SKM-1 treated with dmso at 0.1 percent for 144 hours (cell line): Measurements from ENCODE around the gene IFITM2.
"Not testable (repeated sequence)": the region's sequence is repeated elsewhere in the genome, so short reads cannot be mapped to it uniquely, and the experiment has no call there.

Source experiments
- DNase-seq: peaks from one replicate; lab custom pipeline; 2025; ENCODE audit not compliant: unreplicated experiment; lab: John Stamatoyannopoulos, UW

IFITM2 gene

GRCh38 chr11:306645-307371 is 808 bp upstream of the IFITM2 start:
- DNase-seq, result no peak

DNA sequence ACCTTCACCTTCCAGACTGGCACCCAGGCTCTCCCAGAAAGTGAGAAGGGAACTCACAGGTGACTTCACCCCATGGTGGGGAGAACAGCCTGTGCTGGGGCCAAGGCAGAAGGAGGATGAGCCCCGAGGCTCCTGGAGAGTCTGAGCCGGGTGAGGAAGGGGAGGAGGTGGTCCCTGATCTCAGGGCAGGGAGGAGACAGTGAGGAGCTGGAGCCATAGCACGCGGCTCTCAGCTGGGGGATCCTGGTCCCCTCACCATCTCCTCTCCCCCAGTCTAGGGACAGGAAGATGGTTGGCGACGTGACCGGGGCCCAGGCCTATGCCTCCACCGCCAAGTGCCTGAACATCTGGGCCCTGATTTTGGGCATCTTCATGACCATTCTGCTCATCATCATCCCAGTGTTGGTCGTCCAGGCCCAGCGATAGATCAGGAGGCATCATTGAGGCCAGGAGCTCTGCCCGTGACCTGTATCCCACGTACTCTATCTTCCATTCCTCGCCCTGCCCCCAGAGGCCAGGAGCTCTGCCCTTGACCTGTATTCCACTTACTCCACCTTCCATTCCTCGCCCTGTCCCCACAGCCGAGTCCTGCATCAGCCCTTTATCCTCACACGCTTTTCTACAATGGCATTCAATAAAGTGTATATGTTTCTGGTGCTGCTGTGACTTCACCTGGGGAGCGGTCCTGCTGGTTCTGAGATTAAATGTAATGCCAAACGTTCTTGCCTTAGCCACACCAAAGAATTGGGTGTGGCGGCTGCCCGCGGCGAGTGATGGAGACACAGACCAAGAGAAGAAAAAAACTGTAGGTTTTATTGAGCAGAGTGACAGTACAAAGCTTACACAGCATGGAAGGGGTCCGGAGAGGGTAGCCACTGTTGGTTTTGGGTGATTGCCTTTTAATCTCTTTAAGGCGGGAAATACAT is 1.4 kb downstream of the IFITM2 start:
- not testable (repeated sequence) for DNase-seq

- DNase-seq, result not testable (repeated sequence)
Observed at GRCh38 chr11:309979-310572, 2.5 kb downstream of the IFITM2 start.

GRCh38 chr11:311013-311748 is 3.6 kb downstream of the IFITM2 start:
- DNase-seq, result not testable (repeated sequence)

DNA sequence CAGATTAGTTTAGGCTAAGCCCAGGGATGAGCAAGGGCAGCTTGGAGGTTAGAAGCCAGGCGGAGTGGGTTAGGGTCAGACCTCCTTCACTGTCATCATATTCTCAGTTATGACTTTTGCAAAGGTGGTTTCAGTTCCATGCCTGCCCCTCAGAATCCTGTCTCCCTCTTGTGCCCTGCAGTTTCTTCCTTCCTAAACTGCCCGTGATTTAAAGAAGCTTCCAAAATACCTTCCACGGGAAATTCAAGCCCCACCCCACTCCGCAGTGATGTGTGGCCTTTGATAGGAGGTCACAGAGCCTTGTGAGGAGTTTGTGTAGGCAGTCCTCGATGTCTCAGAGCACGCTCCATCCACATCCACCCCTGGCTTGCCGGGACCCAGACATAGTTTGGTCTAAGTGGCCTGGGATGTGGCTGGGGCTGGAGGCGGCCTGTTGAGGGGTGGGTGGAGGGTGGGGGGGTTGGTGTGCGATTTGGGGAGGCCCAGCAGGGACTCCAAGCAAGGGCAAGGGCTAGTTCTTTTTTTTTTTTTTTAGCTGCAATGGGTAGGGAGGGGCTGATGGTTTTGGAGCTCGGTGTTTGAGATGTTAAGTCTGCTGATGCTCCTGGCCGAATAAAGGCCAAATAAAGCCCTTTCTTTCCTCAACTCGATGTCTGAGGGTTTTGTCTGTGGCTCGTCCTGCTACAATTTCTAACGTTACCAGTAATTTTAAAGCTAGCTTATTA is 4.6 kb downstream of the IFITM2 start:
- DNase-seq, result no peak

DNA sequence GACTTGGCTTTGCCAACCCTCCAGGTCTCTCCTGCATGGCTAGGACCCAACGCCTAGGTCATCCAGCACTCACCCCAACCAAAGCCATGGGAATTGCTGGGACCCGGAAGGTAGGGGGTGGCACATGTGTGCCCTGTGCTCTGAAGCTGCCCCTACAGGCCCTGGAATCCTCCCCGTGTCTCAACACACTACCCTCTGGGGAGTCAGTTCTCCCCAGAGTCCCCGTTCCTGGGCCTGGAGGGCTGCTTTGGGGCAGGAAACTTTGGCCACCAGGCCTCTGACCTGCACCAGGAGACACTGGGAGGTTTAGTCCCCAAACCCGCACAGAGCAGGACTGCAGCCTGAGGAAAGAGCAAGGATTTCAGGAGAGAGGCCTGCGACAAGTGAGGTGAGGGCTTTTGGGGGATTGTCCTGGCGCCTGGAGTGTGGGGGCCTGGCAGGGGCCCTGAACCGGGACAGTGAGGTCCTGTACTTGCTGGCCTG is 5.7 kb downstream of the IFITM2 start:
- DNase-seq, result no peak

DNA sequence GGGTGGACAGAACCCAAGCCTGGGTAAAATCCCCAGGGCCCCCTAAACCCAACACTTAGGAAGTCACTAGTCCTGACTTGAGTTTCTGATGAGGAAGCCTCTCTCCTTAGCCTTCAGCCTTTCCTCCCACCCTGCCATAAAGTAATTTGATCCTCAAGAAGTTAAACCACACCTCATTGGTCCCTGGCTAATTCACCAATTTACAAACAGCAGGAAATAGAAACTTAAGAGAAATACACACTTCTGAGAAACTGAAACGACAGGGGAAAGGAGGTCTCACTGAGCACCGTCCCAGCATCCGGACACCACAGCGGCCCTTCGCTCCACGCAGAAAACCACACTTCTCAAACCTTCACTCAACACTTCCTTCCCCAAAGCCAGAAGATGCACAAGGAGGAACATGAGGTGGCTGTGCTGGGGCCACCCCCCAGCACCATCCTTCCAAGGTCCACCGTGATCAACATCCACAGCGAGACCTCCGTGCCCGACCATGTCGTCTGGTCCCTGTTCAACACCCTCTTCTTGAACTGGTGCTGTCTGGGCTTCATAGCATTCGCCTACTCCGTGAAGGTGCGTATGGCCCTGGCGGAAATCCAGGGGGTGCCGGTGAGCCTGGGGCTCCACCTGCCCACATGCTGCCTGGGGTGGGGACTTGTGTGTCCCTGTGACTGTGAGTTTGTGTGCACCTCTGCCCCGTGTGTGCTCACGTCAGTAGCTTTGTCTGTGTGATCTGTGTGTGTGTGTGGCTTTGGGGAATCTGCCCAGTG is 6.4 kb downstream of the IFITM2 start, which contains the start of gene IFITM1:
Gene IFITM1, plus strand, starts transcription at position 254 of the 767 bp plus-strand sequence. Its CDS starts 131 bp downstream, at position 385.
- DNase-seq, result peak; percentile 65

- DNase-seq, result not testable (repeated sequence)
Observed at GRCh38 chr11:314554-314875, 6.9 kb downstream of the IFITM2 start.

- DNase-seq, result no peak
Observed at GRCh38 chr11:315051-315481, 7.5 kb downstream of the IFITM2 start.

DNA sequence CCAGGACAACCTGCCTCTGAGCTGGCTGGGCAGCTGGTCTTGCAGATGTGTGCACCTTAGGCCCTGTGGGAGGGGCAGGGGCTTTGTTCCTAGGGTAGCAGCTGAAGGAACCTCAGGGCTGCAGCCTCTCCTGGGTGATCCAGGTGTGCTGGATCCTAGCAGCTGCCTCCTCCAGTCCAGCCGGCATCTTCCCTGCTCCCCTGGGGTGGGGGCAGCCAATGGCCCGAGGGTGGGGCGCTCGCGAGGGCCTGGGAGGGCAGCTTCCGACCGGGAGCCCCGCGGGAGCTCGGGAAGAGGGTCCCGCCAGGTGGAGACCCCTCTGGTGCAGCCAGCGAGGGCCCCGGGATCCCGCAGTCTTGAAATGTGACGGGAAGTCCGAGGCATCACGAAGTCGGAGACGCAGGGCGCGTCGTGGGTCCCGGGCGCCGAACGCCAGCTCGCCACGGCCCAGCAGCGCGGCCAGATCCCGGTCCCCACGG is 7.9 kb downstream of the IFITM2 start:
- DNase-seq, result no peak

- no peak for DNase-seq
Observed at GRCh38 chr11:316031-316701, 8.6 kb downstream of the IFITM2 start.

GRCh38 chr11:316891-317301 is 9.3 kb downstream of the IFITM2 start:
- DNase-seq, result no peak

- not testable (repeated sequence) for DNase-seq
Observed at GRCh38 chr11:317668-318404, 10.2 kb downstream of the IFITM2 start.

DNA sequence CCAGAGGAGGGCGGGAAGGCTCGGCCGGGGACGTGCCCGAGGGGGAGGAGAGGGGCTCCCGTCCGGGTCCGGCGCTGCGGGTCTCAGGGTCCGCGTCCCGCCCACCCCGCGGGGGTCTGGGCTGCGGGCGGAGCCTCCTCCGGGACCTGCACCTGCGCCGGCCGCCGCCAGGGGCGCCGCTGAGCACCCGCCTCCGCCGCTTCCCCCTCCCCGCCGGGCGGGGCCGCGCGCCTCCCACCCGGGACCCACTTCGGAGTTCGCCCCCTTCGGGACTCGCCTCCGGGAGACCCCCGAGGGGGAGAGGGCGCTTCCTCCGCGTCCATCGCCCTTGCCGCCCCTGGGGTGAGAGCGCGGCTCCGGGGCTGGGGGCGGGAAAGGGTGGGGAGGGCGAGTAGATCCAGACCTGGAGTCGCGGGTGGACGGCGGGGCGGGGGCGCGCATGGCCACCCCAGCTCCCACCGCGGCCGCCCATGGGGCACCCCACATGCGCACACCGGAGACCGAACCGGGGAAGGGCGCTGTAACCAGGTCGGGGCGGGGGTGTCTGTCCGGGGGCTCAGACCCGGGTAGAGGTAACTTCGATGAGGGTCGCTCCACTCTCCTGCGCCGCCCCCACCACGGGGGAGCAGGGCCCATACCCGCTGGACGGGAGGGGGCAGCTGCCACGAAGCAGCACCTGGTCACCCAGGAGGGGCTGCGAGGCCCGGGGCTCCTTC is 10.9 kb downstream of the IFITM2 start:
- DNase-seq, result not testable (repeated sequence)

DNA sequence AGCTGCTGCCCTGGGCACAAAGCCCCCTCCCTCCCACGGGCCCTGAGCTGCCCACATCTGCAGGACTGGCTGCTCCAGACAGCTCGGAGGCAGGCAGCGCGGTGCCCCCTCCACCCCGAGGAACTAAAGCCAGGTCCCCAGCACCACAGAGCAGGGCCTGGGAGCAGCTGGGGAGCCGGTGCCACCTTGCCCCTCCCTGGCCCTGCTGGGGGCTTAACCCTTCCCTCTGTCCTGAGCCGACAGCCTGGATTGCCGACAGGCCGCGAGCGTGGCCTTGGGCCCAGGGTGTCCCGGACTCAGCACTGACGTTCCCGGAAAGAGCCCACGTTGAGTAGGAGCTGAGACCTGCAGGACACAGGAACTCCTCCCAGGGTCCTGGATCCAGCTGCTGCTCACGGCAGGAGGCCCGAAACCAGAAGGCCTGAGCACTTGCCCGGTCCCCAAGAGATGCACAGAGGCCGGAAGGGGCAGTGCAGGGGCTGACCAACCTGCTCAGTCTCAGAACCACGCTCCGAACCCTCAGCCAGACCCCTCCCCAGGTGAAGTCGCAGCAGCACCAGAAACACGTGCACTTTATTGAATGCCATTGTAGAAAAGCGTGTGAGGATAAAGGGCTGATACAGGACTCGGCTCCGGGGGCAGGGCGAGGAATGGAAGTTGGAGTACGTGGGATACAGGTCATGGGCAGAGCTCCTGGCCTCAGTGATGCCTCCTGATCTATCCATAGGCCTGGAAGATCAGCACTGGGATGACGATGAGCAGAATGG is 11.7 kb downstream of the IFITM2 start:
- not testable (repeated sequence) for DNase-seq

DNA sequence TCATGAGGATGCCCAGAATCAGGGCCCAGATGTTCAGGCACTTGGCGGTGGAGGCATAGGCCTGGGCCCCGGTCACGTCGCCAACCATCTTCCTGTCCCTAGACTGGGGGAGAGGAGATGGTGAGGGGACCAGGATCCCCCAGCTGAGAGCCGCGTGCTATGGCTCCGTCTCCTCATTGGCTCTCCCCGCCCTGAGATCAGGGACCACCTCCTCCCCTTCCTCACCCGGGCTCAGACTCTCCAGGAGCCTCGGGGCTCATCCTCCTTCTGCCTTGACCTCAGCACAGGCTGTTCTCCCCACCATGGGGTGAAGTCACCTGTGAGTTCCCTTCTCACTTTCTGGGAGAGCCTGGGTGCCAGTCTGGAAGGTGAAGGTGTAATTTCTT is 12.3 kb downstream of the IFITM2 start:
- DNase-seq, result not testable (repeated sequence)

GRCh38 chr11:324156-324555 is 16.5 kb downstream of the IFITM2 start:
- DNase-seq, result no peak
